ENCODE measurements around the gene TTBK2.

GRCh38 chr15:42802168-42802567 is 118.4 kb downstream of the TTBK2 start:
- TF ChIP-seq, protein P1, sequence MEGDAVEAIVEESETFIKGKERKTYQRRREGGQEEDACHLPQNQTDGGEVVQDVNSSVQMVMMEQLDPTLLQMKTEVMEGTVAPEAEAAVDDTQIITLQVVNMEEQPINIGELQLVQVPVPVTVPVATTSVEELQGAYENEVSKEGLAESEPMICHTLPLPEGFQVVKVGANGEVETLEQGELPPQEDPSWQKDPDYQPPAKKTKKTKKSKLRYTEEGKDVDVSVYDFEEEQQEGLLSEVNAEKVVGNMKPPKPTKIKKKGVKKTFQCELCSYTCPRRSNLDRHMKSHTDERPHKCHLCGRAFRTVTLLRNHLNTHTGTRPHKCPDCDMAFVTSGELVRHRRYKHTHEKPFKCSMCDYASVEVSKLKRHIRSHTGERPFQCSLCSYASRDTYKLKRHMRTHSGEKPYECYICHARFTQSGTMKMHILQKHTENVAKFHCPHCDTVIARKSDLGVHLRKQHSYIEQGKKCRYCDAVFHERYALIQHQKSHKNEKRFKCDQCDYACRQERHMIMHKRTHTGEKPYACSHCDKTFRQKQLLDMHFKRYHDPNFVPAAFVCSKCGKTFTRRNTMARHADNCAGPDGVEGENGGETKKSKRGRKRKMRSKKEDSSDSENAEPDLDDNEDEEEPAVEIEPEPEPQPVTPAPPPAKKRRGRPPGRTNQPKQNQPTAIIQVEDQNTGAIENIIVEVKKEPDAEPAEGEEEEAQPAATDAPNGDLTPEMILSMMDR (IDR thresholded peaks at IDR 0.05) = no peak
- TF ChIP-seq POLR2AphosphoS5 (IDR thresholded peaks at IDR 0.05; ENCODE audit: insufficient read depth in 1 of 2, low read depth in 1 of 2) = no peak
- no peak for TF ChIP-seq POLR2A (IDR thresholded peaks at IDR 0.05)
